ENCODE data around the gene KIAA0825.

DNA sequence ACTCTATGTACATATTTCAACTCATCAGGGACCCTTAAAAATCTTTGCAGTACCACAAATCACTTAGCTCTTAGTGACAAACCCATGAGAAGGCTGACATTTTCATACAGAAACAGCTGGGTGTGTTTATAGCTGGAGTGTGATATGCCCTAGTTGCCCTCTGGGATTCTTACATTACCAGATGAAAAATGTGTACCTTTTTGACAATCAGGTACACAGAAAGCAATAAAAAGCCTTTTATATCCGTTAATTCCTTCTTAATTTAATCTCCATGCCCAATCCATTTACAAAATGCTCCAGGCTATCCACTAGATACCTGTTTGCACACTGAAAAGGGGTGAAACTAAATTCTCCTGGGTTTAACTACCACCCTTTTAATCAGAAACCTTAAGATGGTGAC, 222.9 kb downstream of the KIAA0825 start:
- TF ChIP-seq POLR2AphosphoS5 (IDR thresholded peaks at IDR 0.05; ENCODE audit: low read depth, low read length) (no peak), TAF1 (IDR thresholded peaks at IDR 0.05; ENCODE audit: borderline replicate concordance, low read depth, low read length) (no peak), CTCF (IDR thresholded peaks at IDR 0.05) (no peak), RAD21 (IDR thresholded peaks at IDR 0.05; ENCODE audit: low read length) (no peak), GABPA (IDR thresholded peaks at IDR 0.05; ENCODE audit: low read depth) (no peak), SIN3A (IDR thresholded peaks at IDR 0.05; ENCODE audit: borderline replicate concordance, low read depth, low read length) (no peak), CHD2 (IDR thresholded peaks at IDR 0.05; ENCODE audit: low read length, partially characterized antibody) (no peak), EZH2phosphoT487 (IDR thresholded peaks at IDR 0.05; ENCODE audit: borderline replicate concordance, low read depth) (no peak), JUND (IDR thresholded peaks at IDR 0.05) (no peak), RFX5 (IDR thresholded peaks at IDR 0.05; ENCODE audit: low read length) (no peak), TCF12 (IDR thresholded peaks at IDR 0.05) (no peak)
- TF ChIP-seq, protein P1, sequence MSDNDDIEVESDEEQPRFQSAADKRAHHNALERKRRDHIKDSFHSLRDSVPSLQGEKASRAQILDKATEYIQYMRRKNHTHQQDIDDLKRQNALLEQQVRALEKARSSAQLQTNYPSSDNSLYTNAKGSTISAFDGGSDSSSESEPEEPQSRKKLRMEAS (IDR thresholded peaks at IDR 0.05; ENCODE audit: low read depth): no peak
- TF ChIP-seq, protein P2, sequence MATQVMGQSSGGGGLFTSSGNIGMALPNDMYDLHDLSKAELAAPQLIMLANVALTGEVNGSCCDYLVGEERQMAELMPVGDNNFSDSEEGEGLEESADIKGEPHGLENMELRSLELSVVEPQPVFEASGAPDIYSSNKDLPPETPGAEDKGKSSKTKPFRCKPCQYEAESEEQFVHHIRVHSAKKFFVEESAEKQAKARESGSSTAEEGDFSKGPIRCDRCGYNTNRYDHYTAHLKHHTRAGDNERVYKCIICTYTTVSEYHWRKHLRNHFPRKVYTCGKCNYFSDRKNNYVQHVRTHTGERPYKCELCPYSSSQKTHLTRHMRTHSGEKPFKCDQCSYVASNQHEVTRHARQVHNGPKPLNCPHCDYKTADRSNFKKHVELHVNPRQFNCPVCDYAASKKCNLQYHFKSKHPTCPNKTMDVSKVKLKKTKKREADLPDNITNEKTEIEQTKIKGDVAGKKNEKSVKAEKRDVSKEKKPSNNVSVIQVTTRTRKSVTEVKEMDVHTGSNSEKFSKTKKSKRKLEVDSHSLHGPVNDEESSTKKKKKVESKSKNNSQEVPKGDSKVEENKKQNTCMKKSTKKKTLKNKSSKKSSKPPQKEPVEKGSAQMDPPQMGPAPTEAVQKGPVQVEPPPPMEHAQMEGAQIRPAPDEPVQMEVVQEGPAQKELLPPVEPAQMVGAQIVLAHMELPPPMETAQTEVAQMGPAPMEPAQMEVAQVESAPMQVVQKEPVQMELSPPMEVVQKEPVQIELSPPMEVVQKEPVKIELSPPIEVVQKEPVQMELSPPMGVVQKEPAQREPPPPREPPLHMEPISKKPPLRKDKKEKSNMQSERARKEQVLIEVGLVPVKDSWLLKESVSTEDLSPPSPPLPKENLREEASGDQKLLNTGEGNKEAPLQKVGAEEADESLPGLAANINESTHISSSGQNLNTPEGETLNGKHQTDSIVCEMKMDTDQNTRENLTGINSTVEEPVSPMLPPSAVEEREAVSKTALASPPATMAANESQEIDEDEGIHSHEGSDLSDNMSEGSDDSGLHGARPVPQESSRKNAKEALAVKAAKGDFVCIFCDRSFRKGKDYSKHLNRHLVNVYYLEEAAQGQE (IDR thresholded peaks at IDR 0.05; ENCODE audit: low read depth, low read length): no peak
